ENCODE results near the gene ZNF764.

DNA sequence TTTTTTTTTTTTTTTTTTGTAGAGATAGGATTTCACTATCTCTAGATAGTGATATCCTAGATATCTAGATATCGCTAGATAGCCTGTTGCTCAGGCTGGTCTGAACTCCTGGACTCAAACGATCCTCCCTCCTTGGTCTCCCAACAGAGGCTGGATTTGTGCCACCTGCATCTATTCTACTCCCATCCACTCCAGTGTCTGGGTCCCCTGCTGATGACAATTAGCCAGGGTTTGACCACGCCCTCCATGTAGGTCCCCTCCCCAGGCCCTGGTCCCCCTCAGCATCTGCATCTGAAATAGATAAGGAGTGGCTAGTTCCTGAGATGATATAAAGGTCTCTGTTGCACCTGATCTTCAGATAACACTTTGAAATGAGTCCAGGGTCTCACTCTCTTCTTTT, 11.1 kb upstream of the ZNF764 start:
- TF ChIP-seq GATAD2A (IDR thresholded peaks at IDR 0.05) (no peak), ZNF561 (CRISPR knock-in tag; conservative IDR thresholded peaks at IDR 0.05) (no peak)

All from K562 (cell line).